Measurements from ENCODE around the gene CHST14.
A peak's percentile ranks its signal among the peaks of the same experiment; 100 is the strongest.
"Not testable (repeated sequence)": the region's sequence is repeated elsewhere in the genome, so short reads cannot be mapped to it uniquely, and the experiment has no call there.

CHST14 gene

GRCh38 chr15:40452296-40453090 lies 18.3 kb upstream of the CHST14 start:
- Histone ChIP-seq H3K36me3 (ENCODE audit: control insufficient read depth, insufficient read depth, low read length) (no peaks in the 10 kb centered on the region), H3K27me3 (replicated peaks; ENCODE audit: control insufficient read depth, insufficient read depth, low read length, poor library complexity, severe bottlenecking) (no peaks in the 10 kb centered on the region), H3K9me3 (ENCODE audit: control insufficient read depth, low read length) (no peaks in the 10 kb centered on the region), H3K27ac (ENCODE audit: insufficient read depth, low read length, poor library complexity, severe bottlenecking) (peak overlapping the region; percentile 41), H3K4me1 (ENCODE audit: control insufficient read depth, insufficient read depth, low read length, poor library complexity, severe bottlenecking) (peaks cover 56% of the 10 kb centered on the region), H3K4me3 (ENCODE audit: insufficient read depth, low read depth, low read length, poor library complexity, severe bottlenecking) (peak overlapping the region; percentile 5)
- no peak for DNase-seq

- not testable (repeated sequence) for H3K36me3 ChIP-seq (ENCODE audit: control insufficient read depth, insufficient read depth, low read length); DNase-seq
- peaks cover 56% of the 10 kb centered on the region for H3K4me1 ChIP-seq (ENCODE audit: control insufficient read depth, insufficient read depth, low read length, poor library complexity, severe bottlenecking)
Observed at GRCh38 chr15:40453941-40454340, 16.8 kb upstream of the CHST14 start.

GRCh38 chr15:40454904-40455391 lies 15.8 kb upstream of the CHST14 start:
- no peaks in the 10 kb centered on the region for H3K9me3 ChIP-seq (ENCODE audit: control insufficient read depth, low read length)
- H3K36me3 ChIP-seq (ENCODE audit: control insufficient read depth, insufficient read depth, low read length), result peaks cover 16% of the 10 kb centered on the region
- H3K4me1 ChIP-seq (ENCODE audit: control insufficient read depth, insufficient read depth, low read length, poor library complexity, severe bottlenecking), result peaks cover 56% of the 10 kb centered on the region
- no peak for DNase-seq
- no peak overlapping the region for H3K4me3 ChIP-seq (ENCODE audit: insufficient read depth, low read depth, low read length, poor library complexity, severe bottlenecking)
- no peak overlapping the region for H3K27ac ChIP-seq (ENCODE audit: insufficient read depth, low read length, poor library complexity, severe bottlenecking)
- H3K27me3 ChIP-seq (replicated peaks; ENCODE audit: control insufficient read depth, insufficient read depth, low read length, poor library complexity, severe bottlenecking), result no peaks in the 10 kb centered on the region

More at GRCh38 chr15:40453941-40454340, 16.8 kb upstream of the CHST14 start:
- Histone ChIP-seq H3K27ac (ENCODE audit: insufficient read depth, low read length, poor library complexity, severe bottlenecking) (peak overlapping the region; percentile 41), H3K4me3 (ENCODE audit: insufficient read depth, low read depth, low read length, poor library complexity, severe bottlenecking) (peak overlapping the region; percentile 45)
- not testable (repeated sequence) for H3K27me3 ChIP-seq (replicated peaks; ENCODE audit: control insufficient read depth, insufficient read depth, low read length, poor library complexity, severe bottlenecking); H3K9me3 ChIP-seq (ENCODE audit: control insufficient read depth, low read length)

- Histone ChIP-seq H3K4me3 (ENCODE audit: insufficient read depth, low read depth, low read length, poor library complexity, severe bottlenecking) (no peak overlapping the region), H3K4me1 (ENCODE audit: control insufficient read depth, insufficient read depth, low read length, poor library complexity, severe bottlenecking) (peaks cover 54% of the 10 kb centered on the region), H3K27ac (ENCODE audit: insufficient read depth, low read length, poor library complexity, severe bottlenecking) (no peak overlapping the region), H3K9me3 (ENCODE audit: control insufficient read depth, low read length) (no peaks in the 10 kb centered on the region), H3K27me3 (replicated peaks; ENCODE audit: control insufficient read depth, insufficient read depth, low read length, poor library complexity, severe bottlenecking) (no peaks in the 10 kb centered on the region), H3K36me3 (ENCODE audit: control insufficient read depth, insufficient read depth, low read length) (peaks cover 22% of the 10 kb centered on the region)
- DNase-seq, result no peak
Observed at GRCh38 chr15:40456299-40456712, 14.5 kb upstream of the CHST14 start.

- Histone ChIP-seq H3K4me3 (ENCODE audit: insufficient read depth, low read depth, low read length, poor library complexity, severe bottlenecking) (no peak overlapping the region), H3K9me3 (ENCODE audit: control insufficient read depth, low read length) (no peaks in the 10 kb centered on the region), H3K36me3 (ENCODE audit: control insufficient read depth, insufficient read depth, low read length) (peaks cover 22% of the 10 kb centered on the region), H3K27me3 (replicated peaks; ENCODE audit: control insufficient read depth, insufficient read depth, low read length, poor library complexity, severe bottlenecking) (no peaks in the 10 kb centered on the region), H3K27ac (ENCODE audit: insufficient read depth, low read length, poor library complexity, severe bottlenecking) (no peak overlapping the region), H3K4me1 (ENCODE audit: control insufficient read depth, insufficient read depth, low read length, poor library complexity, severe bottlenecking) (peaks cover 50% of the 10 kb centered on the region)
- no peak for DNase-seq
Observed at GRCh38 chr15:40456738-40457137, 14.0 kb upstream of the CHST14 start.

- no peaks in the 10 kb centered on the region for H3K27me3 ChIP-seq (replicated peaks; ENCODE audit: control insufficient read depth, insufficient read depth, low read length, poor library complexity, severe bottlenecking)
- no peaks in the 10 kb centered on the region for H3K9me3 ChIP-seq (ENCODE audit: control insufficient read depth, low read length)
- no peak for DNase-seq
- peaks cover 31% of the 10 kb centered on the region for H3K4me1 ChIP-seq (ENCODE audit: control insufficient read depth, insufficient read depth, low read length, poor library complexity, severe bottlenecking)
- no peak overlapping the region for H3K4me3 ChIP-seq (ENCODE audit: insufficient read depth, low read depth, low read length, poor library complexity, severe bottlenecking)
- no peak overlapping the region for H3K27ac ChIP-seq (ENCODE audit: insufficient read depth, low read length, poor library complexity, severe bottlenecking)
- peaks cover 39% of the 10 kb centered on the region for H3K36me3 ChIP-seq (ENCODE audit: control insufficient read depth, insufficient read depth, low read length)
Observed at GRCh38 chr15:40458495-40459371, 12.1 kb upstream of the CHST14 start.

GRCh38 chr15:40459391-40460015 lies 11.3 kb upstream of the CHST14 start:
- Histone ChIP-seq H3K4me3 (ENCODE audit: insufficient read depth, low read depth, low read length, poor library complexity, severe bottlenecking) (no peak overlapping the region), H3K27me3 (replicated peaks; ENCODE audit: control insufficient read depth, insufficient read depth, low read length, poor library complexity, severe bottlenecking) (no peaks in the 10 kb centered on the region), H3K4me1 (ENCODE audit: control insufficient read depth, insufficient read depth, low read length, poor library complexity, severe bottlenecking) (peaks cover 25% of the 10 kb centered on the region), H3K36me3 (ENCODE audit: control insufficient read depth, insufficient read depth, low read length) (peaks cover 46% of the 10 kb centered on the region), H3K9me3 (ENCODE audit: control insufficient read depth, low read length) (no peaks in the 10 kb centered on the region), H3K27ac (ENCODE audit: insufficient read depth, low read length, poor library complexity, severe bottlenecking) (no peak overlapping the region)
- no peak for DNase-seq

- DNase-seq, result no peak
- no peaks in the 10 kb centered on the region for H3K27me3 ChIP-seq (replicated peaks; ENCODE audit: control insufficient read depth, insufficient read depth, low read length, poor library complexity, severe bottlenecking)
- no peaks in the 10 kb centered on the region for H3K9me3 ChIP-seq (ENCODE audit: control insufficient read depth, low read length)
- no peak overlapping the region for H3K27ac ChIP-seq (ENCODE audit: insufficient read depth, low read length, poor library complexity, severe bottlenecking)
- H3K4me1 ChIP-seq (ENCODE audit: control insufficient read depth, insufficient read depth, low read length, poor library complexity, severe bottlenecking), result peaks cover 16% of the 10 kb centered on the region
- peaks cover 48% of the 10 kb centered on the region for H3K36me3 ChIP-seq (ENCODE audit: control insufficient read depth, insufficient read depth, low read length)
- no peak overlapping the region for H3K4me3 ChIP-seq (ENCODE audit: insufficient read depth, low read depth, low read length, poor library complexity, severe bottlenecking)
Observed at GRCh38 chr15:40460404-40460803, 10.4 kb upstream of the CHST14 start.

GRCh38 chr15:40461958-40462357 lies 8.8 kb upstream of the CHST14 start:
- no peak overlapping the region for H3K4me3 ChIP-seq (ENCODE audit: insufficient read depth, low read depth, low read length, poor library complexity, severe bottlenecking)
- H3K9me3 ChIP-seq (ENCODE audit: control insufficient read depth, low read length), result no peaks in the 10 kb centered on the region
- H3K27me3 ChIP-seq (replicated peaks; ENCODE audit: control insufficient read depth, insufficient read depth, low read length, poor library complexity, severe bottlenecking), result no peaks in the 10 kb centered on the region
- no peak overlapping the region for H3K27ac ChIP-seq (ENCODE audit: insufficient read depth, low read length, poor library complexity, severe bottlenecking)
- peaks cover 58% of the 10 kb centered on the region for H3K36me3 ChIP-seq (ENCODE audit: control insufficient read depth, insufficient read depth, low read length)
- peaks cover under 1% of the 10 kb centered on the region for H3K4me1 ChIP-seq (ENCODE audit: control insufficient read depth, insufficient read depth, low read length, poor library complexity, severe bottlenecking)
- no peak for DNase-seq
